Liver (tissue), 9 donors: ENCODE results near the gene TTLL5. TPM values are rescaled to one million over a fixed set of nuclear protein-coding genes. Genes with fewer than 3 reads are reported as not detected.

ENCODE experiments used
- DNase-seq: peaks from one replicate; pipeline ENCODE4 v3.0.0-alpha.2; 2017; ENCODE audit warnings: low spot score
- H3K27ac ChIP-seq, 2 donors: one replicate each; pipeline ENCODE4 v1.7.0; 2013; ENCODE audit warnings: inconsistent platforms in 2 of 2, low read length in 2 of 2, control low read depth in 1 of 2, low read depth in 1 of 2, mild to moderate bottlenecking in 1 of 2
- H3K27me3 ChIP-seq, 4 donors: one replicate each; pipeline versions ENCODE4 v1.6.1 to v1.7.0; 2013; ENCODE audit warnings: low read length in 3 of 4, inconsistent platforms in 1 of 4, mild to moderate bottlenecking in 1 of 4, moderate library complexity in 1 of 4; ENCODE audit not compliant: control insufficient read depth in 4 of 4, insufficient read depth in 4 of 4
- H3K36me3 ChIP-seq, 4 donors: one replicate each; pipeline versions ENCODE4 v1.6.1 to v1.7.0; 2013; ENCODE audit warnings: low read length in 3 of 4, mild to moderate bottlenecking in 3 of 4, low read depth in 1 of 4, moderate library complexity in 1 of 4; ENCODE audit not compliant: control insufficient read depth in 4 of 4, insufficient read depth in 3 of 4
- H3K4me1 ChIP-seq, 4 donors: one replicate each; pipeline versions ENCODE4 v1.6.1 to v1.7.0; 2013; ENCODE audit warnings: low read length in 3 of 4, mild to moderate bottlenecking in 3 of 4, moderate library complexity in 1 of 4; ENCODE audit not compliant: control insufficient read depth in 4 of 4, insufficient read depth in 4 of 4
- H3K4me3 ChIP-seq, 3 donors: one replicate each; pipeline versions ENCODE4 v1.6.1 to v1.7.0; 2013; ENCODE audit warnings: low read length in 3 of 3, control low read depth in 1 of 3, low read depth in 1 of 3, mild to moderate bottlenecking in 1 of 3
- H3K9ac ChIP-seq, 2 donors: one replicate each; pipeline ENCODE4 v1.7.0; 2013; ENCODE audit warnings: low read length in 2 of 2, mild to moderate bottlenecking in 2 of 2, moderate library complexity in 2 of 2, control low read depth in 1 of 2, low read depth in 1 of 2
- H3K9me3 ChIP-seq, 4 donors: one replicate each; pipeline versions ENCODE4 v1.6.1 to v1.7.0; 2013; ENCODE audit warnings: low read length in 3 of 4; ENCODE audit not compliant: control insufficient read depth in 4 of 4
- EGR1 ChIP-seq, 2 donors: IDR thresholded peaks; 2 replicates each; pipeline ENCODE4 v1.6.1; 2016 to 2018; ENCODE audit warnings: antibody characterized with exemption in 2 of 2, low read depth in 2 of 2
- FOXA1 ChIP-seq: IDR thresholded peaks from 2 replicates; pipeline ENCODE4 v1.6.1; 2016; ENCODE audit warnings: antibody characterized with exemption
- FOXA2 ChIP-seq: IDR thresholded peaks from 2 replicates; pipeline ENCODE4 v1.6.1; 2016; ENCODE audit warnings: antibody characterized with exemption
- GABPA ChIP-seq, 2 donors: IDR thresholded peaks in 1 of 2; conservative IDR thresholded peaks in 1 of 2; 2 replicates each; pipeline ENCODE4 v1.6.1; 2016; ENCODE audit warnings: antibody characterized with exemption in 2 of 2, mild to moderate bottlenecking in 1 of 2, moderate library complexity in 1 of 2
- HNF4A ChIP-seq, 2 donors: conservative IDR thresholded peaks; 2 replicates each; pipeline ENCODE4 v1.6.1; 2016; ENCODE audit warnings: antibody characterized with exemption in 2 of 2, mild to moderate bottlenecking in 2 of 2
- JUND ChIP-seq, 2 donors: IDR thresholded peaks; 2 replicates each; pipeline ENCODE4 v1.6.1; 2016; ENCODE audit warnings: antibody characterized with exemption in 2 of 2
- NR2F2 ChIP-seq: IDR thresholded peaks from 2 replicates; pipeline ENCODE4 v1.6.1; 2016; ENCODE audit warnings: antibody characterized with exemption
- RAD21 ChIP-seq, 2 donors: IDR thresholded peaks; 2 replicates each; pipeline ENCODE4 v1.6.1; 2016; ENCODE audit warnings: antibody characterized with exemption in 2 of 2, mild to moderate bottlenecking in 2 of 2
- REST ChIP-seq: IDR thresholded peaks from 2 replicates; pipeline ENCODE4 v1.6.1; 2016; ENCODE audit warnings: antibody characterized with exemption, mild to moderate bottlenecking
- RXRA ChIP-seq, 2 donors: IDR thresholded peaks; 2 replicates each; pipeline ENCODE4 v1.6.1; 2017 to 2018; ENCODE audit warnings: antibody characterized with exemption in 2 of 2, mild to moderate bottlenecking in 1 of 2
- SP1 ChIP-seq: IDR thresholded peaks from 2 replicates; pipeline ENCODE4 v1.6.1; 2018; ENCODE audit warnings: antibody characterized with exemption, mild to moderate bottlenecking
- TAF1 ChIP-seq: conservative IDR thresholded peaks from 2 replicates; pipeline ENCODE4 v1.6.1; 2016; ENCODE audit warnings: antibody characterized with exemption, mild to moderate bottlenecking
- YY1 ChIP-seq: IDR thresholded peaks from 2 replicates; pipeline ENCODE4 v1.6.1; 2016; ENCODE audit warnings: antibody characterized with exemption, mild to moderate bottlenecking
- WGBS: extraction: QIAGEN DNeasy Blood & Tissue Kit; methylation state at CpG from one replicate; pipeline ENCODE4 v1.1.7; 2013; 5-methylcytosine and 5-hydroxymethylcytosine counted together
- polyA plus RNA-seq, 2 donors: library from polyadenylated mRNA; stranded (reverse) in 1 of 2; unstranded in 1 of 2; fragments of 200-250 nt in 1 of 2; fragments of >200 nt in 1 of 2; fragmentation: Nextera tagmentation in 1 of 2; extraction: Ambion mirVana in 1 of 2; gene quantifications; one replicate each; pipeline versions ENCODE4 v1.2.1 to v1.2.3, GENCODE V29; 2013 to 2015
- total RNA-seq, 2 donors: library from RNA; depleted of rRNA; stranded (reverse); fragments of >200 nt; gene quantifications; one replicate each; pipeline ENCODE4 v1.2.3, GENCODE V29; 2014
- TF ChIP-seq, protein P1 (sequence below): IDR thresholded peaks from 2 replicates; pipeline ENCODE4 v1.6.1; 2016; ENCODE audit warnings: antibody characterized with exemption
- TF ChIP-seq, protein P2 (sequence below): IDR thresholded peaks from 2 replicates; pipeline ENCODE4 v1.6.1; 2016; ENCODE audit warnings: antibody characterized with exemption
- TF ChIP-seq, protein P3 (sequence below): IDR thresholded peaks from 2 replicates; pipeline ENCODE4 v1.6.1; 2016; ENCODE audit warnings: antibody characterized with exemption
- donor health status: healthy.
- donor health status: healthy.
- donor health status: healthy.
- donor health status: healthy.
- donor health status: healthy.

Gene TTLL5
- total and polyA plus RNA-seq, 4 donors, result 4.3 to 14.2 (median 9.8) TPM

GRCh38 chr14:75941030-75941429 is 280.0 kb downstream of the TTLL5 start:
- Histone ChIP-seq H3K9me3 (no peaks in the 10 kb centered on the region), H3K4me1 (no peaks in the 10 kb centered on the region), H3K9ac (no peak overlapping the region), H3K27ac (no peak overlapping the region), H3K36me3 (no peaks in the 10 kb centered on the region), H3K4me3 (no peak overlapping the region), H3K27me3 (no peaks in the 10 kb centered on the region)
- TF ChIP-seq TAF1 (no peak), RAD21 (IDR thresholded peaks at IDR 0.05) (no peak), GABPA (IDR thresholded peaks at IDR 0.05 in 1 of 2, conservative IDR thresholded peaks at IDR 0.05 in 1 of 2) (no peak), REST (no peak), EGR1 (IDR thresholded peaks at IDR 0.05; ENCODE audit: low read depth in 2 of 2) (no peak), JUND (IDR thresholded peaks at IDR 0.05) (no peak), RXRA (IDR thresholded peaks at IDR 0.05) (no peak), FOXA1 (no peak), NR2F2 (no peak)
- TF ChIP-seq, protein P1, sequence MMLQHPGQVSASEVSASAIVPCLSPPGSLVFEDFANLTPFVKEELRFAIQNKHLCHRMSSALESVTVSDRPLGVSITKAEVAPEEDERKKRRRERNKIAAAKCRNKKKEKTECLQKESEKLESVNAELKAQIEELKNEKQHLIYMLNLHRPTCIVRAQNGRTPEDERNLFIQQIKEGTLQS, result no peak
- 89% methylated on average over 4 of the region's 4 CpGs for WGBS
- no peak for DNase-seq

- Histone ChIP-seq H3K9ac (no peak overlapping the region), H3K27ac (no peak overlapping the region), H3K4me3 (no peak overlapping the region), H3K27me3 (no peaks in the 10 kb centered on the region), H3K36me3 (no peaks in the 10 kb centered on the region), H3K4me1 (no peaks in the 10 kb centered on the region), H3K9me3 (no peaks in the 10 kb centered on the region)
- WGBS, result 95% methylated on average over 4 of the region's 4 CpGs
- DNase-seq, result no peak
- TF ChIP-seq YY1 (no peak), HNF4A (conservative IDR thresholded peaks at IDR 0.05) (no peak), EGR1 (IDR thresholded peaks at IDR 0.05; ENCODE audit: low read depth in 2 of 2) (no peak), JUND (IDR thresholded peaks at IDR 0.05) (no peak), FOXA1 (no peak), TAF1 (no peak), FOXA2 (no peak)
- TF ChIP-seq, protein P2, sequence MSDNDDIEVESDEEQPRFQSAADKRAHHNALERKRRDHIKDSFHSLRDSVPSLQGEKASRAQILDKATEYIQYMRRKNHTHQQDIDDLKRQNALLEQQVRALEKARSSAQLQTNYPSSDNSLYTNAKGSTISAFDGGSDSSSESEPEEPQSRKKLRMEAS, result no peak
These were observed 283.7 kb downstream of the TTLL5 start for GRCh38 chr14:75944607-75945241.

DNA sequence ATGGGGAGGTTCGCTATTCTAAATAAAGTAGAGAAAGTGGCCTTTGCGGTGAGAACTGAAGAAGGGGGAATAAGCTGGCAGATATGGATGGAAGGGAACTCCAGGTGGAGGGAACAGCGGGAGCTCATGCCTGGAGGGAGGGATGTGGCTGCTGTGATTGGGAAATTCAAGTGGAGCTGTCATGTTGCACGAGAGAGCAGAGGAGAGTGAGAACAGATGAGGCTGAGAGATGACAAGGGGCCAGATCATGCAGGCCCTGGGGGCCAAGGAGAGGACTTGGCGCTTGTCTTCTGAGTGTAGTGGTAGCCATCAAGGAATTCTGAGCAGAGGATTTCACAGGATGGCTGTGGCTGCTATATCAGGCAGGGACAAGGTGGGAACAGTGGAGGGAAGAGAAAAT is 285.7 kb downstream of the TTLL5 start:
- TF ChIP-seq, protein P3, sequence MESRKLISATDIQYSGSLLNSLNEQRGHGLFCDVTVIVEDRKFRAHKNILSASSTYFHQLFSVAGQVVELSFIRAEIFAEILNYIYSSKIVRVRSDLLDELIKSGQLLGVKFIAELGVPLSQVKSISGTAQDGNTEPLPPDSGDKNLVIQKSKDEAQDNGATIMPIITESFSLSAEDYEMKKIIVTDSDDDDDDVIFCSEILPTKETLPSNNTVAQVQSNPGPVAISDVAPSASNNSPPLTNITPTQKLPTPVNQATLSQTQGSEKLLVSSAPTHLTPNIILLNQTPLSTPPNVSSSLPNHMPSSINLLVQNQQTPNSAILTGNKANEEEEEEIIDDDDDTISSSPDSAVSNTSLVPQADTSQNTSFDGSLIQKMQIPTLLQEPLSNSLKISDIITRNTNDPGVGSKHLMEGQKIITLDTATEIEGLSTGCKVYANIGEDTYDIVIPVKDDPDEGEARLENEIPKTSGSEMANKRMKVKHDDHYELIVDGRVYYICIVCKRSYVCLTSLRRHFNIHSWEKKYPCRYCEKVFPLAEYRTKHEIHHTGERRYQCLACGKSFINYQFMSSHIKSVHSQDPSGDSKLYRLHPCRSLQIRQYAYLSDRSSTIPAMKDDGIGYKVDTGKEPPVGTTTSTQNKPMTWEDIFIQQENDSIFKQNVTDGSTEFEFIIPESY, result no peak
- TF ChIP-seq SP1 (no peak), REST (no peak), HNF4A (conservative IDR thresholded peaks at IDR 0.05) (no peak), RAD21 (IDR thresholded peaks at IDR 0.05) (no peak), FOXA1 (no peak), GABPA (IDR thresholded peaks at IDR 0.05 in 1 of 2, conservative IDR thresholded peaks at IDR 0.05 in 1 of 2) (no peak)
- TF ChIP-seq, protein P2, result no peak
- TF ChIP-seq, protein P1, result no peak
- H3K4me1 ChIP-seq, result no peaks in the 10 kb centered on the region
- H3K27ac ChIP-seq, result no peak overlapping the region
- WGBS, result 96% methylated on average over 5 of the region's 5 CpGs
- H3K9me3 ChIP-seq, result no peaks in the 10 kb centered on the region
- no peaks in the 10 kb centered on the region for H3K36me3 ChIP-seq
- H3K27me3 ChIP-seq, result no peaks in the 10 kb centered on the region
- H3K9ac ChIP-seq, result no peak overlapping the region
- no peak for DNase-seq
- H3K4me3 ChIP-seq, result no peak overlapping the region
